ENCODE measurements around the gene ACP1. TPM values are rescaled to one million over a fixed set of nuclear protein-coding genes. Genes with fewer than 3 reads are reported as not detected.

Gene ACP1
- total and polyA plus RNA-seq, 4 experiments from 2014 or later = 90.1 to 215 (median 119) TPM

- intact Hi-C loops (cut with micrococcal nuclease) = loop anchor here (1.0 to 2.0 kb wide), 3 partner anchors 43 to 117 kb away; no protein-coding TSS in a partner anchor
These were observed 24.8 kb downstream of the ACP1 start for GRCh38 chr2:289362-290089.

GRCh38 chr2:290090-290722 lies 25.5 kb downstream of the ACP1 start:
- Histone ChIP-seq H3K36me3 (ENCODE audit: insufficient read depth, low read length) (no peaks in the 10 kb centered on the region), H3K9me3 (ENCODE audit: control insufficient read depth in 1 of 2, low read length in 2 of 2) (no peaks in the 10 kb centered on the region), H3K4me3 (ENCODE audit: low read length in 2 of 2) (peak overlapping the region in 1 of 2 donors; percentile 33), H3K4me1 (ENCODE audit: insufficient read depth, low read length) (peaks cover 18% of the 10 kb centered on the region), H3K27me3 (ENCODE audit: insufficient read depth, low read length) (peaks cover 13% of the 10 kb centered on the region), H3K27ac (ENCODE audit: low read depth, low read length) (no peak overlapping the region)
- peak in 4 of 5 donors; percentile 25 to 36 (median 31) for DNase-seq
- POLR2A ChIA-PET (ENCODE audit: partially characterized antibody) = interaction anchor here (1.0 to 1.7 kb wide), 2 partner anchors 12 to 115 kb away, joined by 4 read pairs; no protein-coding TSS in a partner anchor
- peaks cover 25 to 31% of the 10 kb centered on the region in 2 donors for H3K27me3 Mint-ChIP-seq
- H3K36me3 Mint-ChIP-seq = no peaks in the 10 kb centered on the region
- H3K4me3 Mint-ChIP-seq = peak overlapping the region; percentile 42 to 87 (median 78)
- peaks cover 4 to 18% (median 9%) of the 10 kb centered on the region in 4 donors for H3K4me1 Mint-ChIP-seq
- intact Hi-C loops (cut with micrococcal nuclease) = loop anchor here (1.0 kb wide), 2 partner anchors 44 to 118 kb away; no protein-coding TSS in a partner anchor
- no peak overlapping the region for H3K27ac Mint-ChIP-seq
- CTCF ChIA-PET (ENCODE audit: partially characterized antibody) = interaction anchor here (0.6 to 2.8 kb wide), 14 partner anchors 9 to 372 kb away, joined by 3 to 9 read pairs (median 4); no protein-coding TSS in a partner anchor
- H3K9me3 Mint-ChIP-seq = no peaks in the 10 kb centered on the region

More at GRCh38 chr2:289362-290089, 24.8 kb downstream of the ACP1 start:
- ChIA-PET POLR2A (ENCODE audit: partially characterized antibody) (interaction anchor here (1.0 to 1.7 kb wide), 2 partner anchors 13 to 114 kb away, joined by 4 read pairs; no protein-coding TSS in a partner anchor), CTCF (ENCODE audit: partially characterized antibody) (interaction anchor here (0.9 to 2.8 kb wide), 12 partner anchors 8 to 373 kb away, joined by 3 to 9 read pairs (median 4); no protein-coding TSS in a partner anchor)
- Histone ChIP-seq H3K27me3 (ENCODE audit: insufficient read depth, low read length) (peaks cover 13% of the 10 kb centered on the region), H3K9me3 (ENCODE audit: control insufficient read depth in 1 of 2, low read length in 2 of 2) (no peaks in the 10 kb centered on the region), H3K27ac (ENCODE audit: low read depth, low read length) (no peak overlapping the region), H3K4me1 (ENCODE audit: insufficient read depth, low read length) (peaks cover 18% of the 10 kb centered on the region), H3K4me3 (ENCODE audit: low read length in 2 of 2) (peak overlapping the region in 1 of 2 donors; percentile 33), H3K36me3 (ENCODE audit: insufficient read depth, low read length) (no peaks in the 10 kb centered on the region)
- H3K36me3 Mint-ChIP-seq = peaks cover 0 to 3% of the 10 kb centered on the region in 2 donors
- peak overlapping the region; percentile 42 to 87 (median 78) for H3K4me3 Mint-ChIP-seq
- H3K4me1 Mint-ChIP-seq = peaks cover 4 to 18% (median 9%) of the 10 kb centered on the region in 4 donors
- peak in 2 of 5 donors; percentile 7 for DNase-seq
- H3K27ac Mint-ChIP-seq = no peak overlapping the region
- no peaks in the 10 kb centered on the region for H3K9me3 Mint-ChIP-seq
- peaks cover 25 to 31% of the 10 kb centered on the region in 2 donors for H3K27me3 Mint-ChIP-seq

- Mint-ChIP-seq H3K27ac (no peak overlapping the region), H3K36me3 (peaks cover 0 to 3% of the 10 kb centered on the region in 2 donors), H3K4me1 (peaks cover 0 to 3% (median under 1%) of the 10 kb centered on the region in 4 donors), H3K27me3 (peaks cover 23 to 37% of the 10 kb centered on the region in 2 donors), H3K9me3 (peaks cover 0 to 16% (median 9%) of the 10 kb centered on the region in 8 donors), H3K4me3 (no peak overlapping the region)
- POLR2A ChIA-PET (ENCODE audit: partially characterized antibody) = no interaction called here
- Histone ChIP-seq H3K4me3 (ENCODE audit: low read length in 2 of 2) (no peak overlapping the region), H3K27ac (ENCODE audit: low read depth, low read length) (no peak overlapping the region), H3K36me3 (ENCODE audit: insufficient read depth, low read length) (no peaks in the 10 kb centered on the region), H3K4me1 (ENCODE audit: insufficient read depth, low read length) (peaks cover 2% of the 10 kb centered on the region), H3K27me3 (ENCODE audit: insufficient read depth, low read length) (peaks cover 1% of the 10 kb centered on the region), H3K9me3 (ENCODE audit: control insufficient read depth in 1 of 2, low read length in 2 of 2) (no peaks in the 10 kb centered on the region)
- CTCF ChIA-PET (ENCODE audit: partially characterized antibody) = no interaction called here
- DNase-seq = no peak
- intact Hi-C loops (cut with micrococcal nuclease) = no loop called here
These were observed 30.3 kb downstream of the ACP1 start for GRCh38 chr2:295090-295489.

- ChIA-PET POLR2A (ENCODE audit: partially characterized antibody) (no interaction called here), CTCF (ENCODE audit: partially characterized antibody) (interaction anchor here (1.8 kb wide), 1 partner anchor 49 kb away, joined by 5 read pairs; no protein-coding TSS in a partner anchor)
- H3K27ac ChIP-seq (ENCODE audit: low read depth, low read length) = no peak overlapping the region
- no peak for DNase-seq
- no peak overlapping the region for H3K4me3 ChIP-seq (ENCODE audit: low read length in 2 of 2)
- no peak overlapping the region for H3K4me3 Mint-ChIP-seq
- H3K27me3 Mint-ChIP-seq = peaks cover 19 to 40% of the 10 kb centered on the region in 2 donors
- peaks cover 0 to 24% (median 11%) of the 10 kb centered on the region in 8 donors for H3K9me3 Mint-ChIP-seq
- peaks cover 0 to 3% of the 10 kb centered on the region in 2 donors for H3K36me3 Mint-ChIP-seq
- H3K4me1 ChIP-seq (ENCODE audit: insufficient read depth, low read length) = no peaks in the 10 kb centered on the region
- H3K27me3 ChIP-seq (ENCODE audit: insufficient read depth, low read length) = no peaks in the 10 kb centered on the region
- no peaks in the 10 kb centered on the region for H3K4me1 Mint-ChIP-seq
- intact Hi-C loops (cut with micrococcal nuclease) = no loop called here
- no peaks in the 10 kb centered on the region for H3K36me3 ChIP-seq (ENCODE audit: insufficient read depth, low read length)
- H3K9me3 ChIP-seq (ENCODE audit: control insufficient read depth in 1 of 2, low read length in 2 of 2) = no peaks in the 10 kb centered on the region
- no peak overlapping the region for H3K27ac Mint-ChIP-seq
These were observed 31.6 kb downstream of the ACP1 start for GRCh38 chr2:296354-296753.

GRCh38 chr2:305366-305765 lies 40.6 kb downstream of the ACP1 start:
- H3K4me1 Mint-ChIP-seq = no peaks in the 10 kb centered on the region
- no peaks in the 10 kb centered on the region for H3K27me3 ChIP-seq (ENCODE audit: insufficient read depth, low read length)
- intact Hi-C loops (cut with micrococcal nuclease) = no loop called here
- no peak for DNase-seq
- H3K9me3 ChIP-seq (ENCODE audit: control insufficient read depth in 1 of 2, low read length in 2 of 2) = no peaks in the 10 kb centered on the region
- H3K36me3 ChIP-seq (ENCODE audit: insufficient read depth, low read length) = no peaks in the 10 kb centered on the region
- no peaks in the 10 kb centered on the region for H3K4me1 ChIP-seq (ENCODE audit: insufficient read depth, low read length)
- peaks cover 2 to 12% (median 4%) of the 10 kb centered on the region in 8 donors for H3K9me3 Mint-ChIP-seq
- no peak overlapping the region for H3K27ac Mint-ChIP-seq
- H3K27ac ChIP-seq (ENCODE audit: low read depth, low read length) = no peak overlapping the region
- POLR2A ChIA-PET (ENCODE audit: partially characterized antibody) = no interaction called here
- no peak overlapping the region for H3K4me3 ChIP-seq (ENCODE audit: low read length in 2 of 2)
- peaks cover 4 to 8% of the 10 kb centered on the region in 2 donors for H3K27me3 Mint-ChIP-seq
- no peaks in the 10 kb centered on the region for H3K36me3 Mint-ChIP-seq
- H3K4me3 Mint-ChIP-seq = no peak overlapping the region
- CTCF ChIA-PET (ENCODE audit: partially characterized antibody) = no interaction called here

- Histone ChIP-seq H3K9me3 (ENCODE audit: control insufficient read depth in 1 of 2, low read length in 2 of 2) (no peaks in the 10 kb centered on the region), H3K4me3 (ENCODE audit: low read length in 2 of 2) (no peak overlapping the region), H3K27ac (ENCODE audit: low read depth, low read length) (no peak overlapping the region), H3K27me3 (ENCODE audit: insufficient read depth, low read length) (no peaks in the 10 kb centered on the region), H3K36me3 (ENCODE audit: insufficient read depth, low read length) (no peaks in the 10 kb centered on the region), H3K4me1 (ENCODE audit: insufficient read depth, low read length) (no peaks in the 10 kb centered on the region)
- no peak overlapping the region for H3K4me3 Mint-ChIP-seq
- ChIA-PET POLR2A (ENCODE audit: partially characterized antibody) (no interaction called here), CTCF (ENCODE audit: partially characterized antibody) (no interaction called here)
- DNase-seq = no peak
- no peak overlapping the region for H3K27ac Mint-ChIP-seq
- intact Hi-C loops (cut with micrococcal nuclease) = no loop called here
- no peaks in the 10 kb centered on the region for H3K4me1 Mint-ChIP-seq
- H3K36me3 Mint-ChIP-seq = no peaks in the 10 kb centered on the region
- peaks cover 0 to 4% (median 0%) of the 10 kb centered on the region in 8 donors for H3K9me3 Mint-ChIP-seq
- peaks cover 2 to 3% of the 10 kb centered on the region in 2 donors for H3K27me3 Mint-ChIP-seq
These were observed 44.6 kb downstream of the ACP1 start for GRCh38 chr2:309148-309953.
